ENCODE data around the gene CCL19.

DNA sequence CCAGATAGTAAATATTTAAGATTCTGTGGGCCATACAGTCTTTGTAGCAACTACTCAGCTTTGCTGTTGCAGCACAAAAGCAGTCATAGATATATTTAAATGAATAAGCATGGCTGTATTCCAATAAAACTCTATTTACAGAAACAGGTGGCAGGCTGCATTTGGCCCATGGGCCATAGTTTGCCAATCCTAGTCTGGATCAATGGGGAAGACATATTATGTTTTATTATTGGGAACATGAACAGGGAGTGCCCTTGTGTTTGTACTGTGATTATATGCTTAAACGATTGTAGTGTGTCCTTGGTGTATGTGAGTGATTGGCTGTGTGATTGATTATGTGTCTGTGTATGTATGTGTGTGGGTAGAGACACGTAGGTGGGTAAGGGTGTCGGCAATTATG is 16.6 kb downstream of the CCL19 start:
- TF ChIP-seq MXI1 (IDR thresholded peaks at IDR 0.05; ENCODE audit: low read depth, low read length) (no peak), CHD2 (IDR thresholded peaks at IDR 0.05; ENCODE audit: low read length, partially characterized antibody) (no peak), YY1 (IDR thresholded peaks at IDR 0.05; ENCODE audit: low read depth) (no peak), RFX5 (IDR thresholded peaks at IDR 0.05; ENCODE audit: low read length) (no peak), TCF12 (IDR thresholded peaks at IDR 0.05) (no peak)
- TF ChIP-seq, protein P1, sequence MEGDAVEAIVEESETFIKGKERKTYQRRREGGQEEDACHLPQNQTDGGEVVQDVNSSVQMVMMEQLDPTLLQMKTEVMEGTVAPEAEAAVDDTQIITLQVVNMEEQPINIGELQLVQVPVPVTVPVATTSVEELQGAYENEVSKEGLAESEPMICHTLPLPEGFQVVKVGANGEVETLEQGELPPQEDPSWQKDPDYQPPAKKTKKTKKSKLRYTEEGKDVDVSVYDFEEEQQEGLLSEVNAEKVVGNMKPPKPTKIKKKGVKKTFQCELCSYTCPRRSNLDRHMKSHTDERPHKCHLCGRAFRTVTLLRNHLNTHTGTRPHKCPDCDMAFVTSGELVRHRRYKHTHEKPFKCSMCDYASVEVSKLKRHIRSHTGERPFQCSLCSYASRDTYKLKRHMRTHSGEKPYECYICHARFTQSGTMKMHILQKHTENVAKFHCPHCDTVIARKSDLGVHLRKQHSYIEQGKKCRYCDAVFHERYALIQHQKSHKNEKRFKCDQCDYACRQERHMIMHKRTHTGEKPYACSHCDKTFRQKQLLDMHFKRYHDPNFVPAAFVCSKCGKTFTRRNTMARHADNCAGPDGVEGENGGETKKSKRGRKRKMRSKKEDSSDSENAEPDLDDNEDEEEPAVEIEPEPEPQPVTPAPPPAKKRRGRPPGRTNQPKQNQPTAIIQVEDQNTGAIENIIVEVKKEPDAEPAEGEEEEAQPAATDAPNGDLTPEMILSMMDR (IDR thresholded peaks at IDR 0.05) = no peak
- TF ChIP-seq, protein P2, sequence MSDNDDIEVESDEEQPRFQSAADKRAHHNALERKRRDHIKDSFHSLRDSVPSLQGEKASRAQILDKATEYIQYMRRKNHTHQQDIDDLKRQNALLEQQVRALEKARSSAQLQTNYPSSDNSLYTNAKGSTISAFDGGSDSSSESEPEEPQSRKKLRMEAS (IDR thresholded peaks at IDR 0.05; ENCODE audit: low read depth) = no peak

All from SK-N-SH (cell line).